Astrocyte of the hippocampus (primary cell): ENCODE data around the gene AMPD3.
"Not testable (repeated sequence)": the region's sequence is repeated elsewhere in the genome, so short reads cannot be mapped to it uniquely, and the experiment has no call there.

Experiments
- DNase-seq: peaks from one replicate; pipeline ENCODE4 v3.0.0; 2011; ENCODE audit warnings: low read depth, low spot score

AMPD3 gene

GRCh38 chr11:10436683-10437082 lies 18.4 kb upstream of the AMPD3 start:
- DNase-seq = not testable (repeated sequence)

GRCh38 chr11:10438458-10438857 lies 16.6 kb upstream of the AMPD3 start:
- DNase-seq = peak; percentile 13

GRCh38 chr11:10439351-10439750 lies 15.7 kb upstream of the AMPD3 start:
- DNase-seq = no peak

- DNase-seq = no peak
Observed at GRCh38 chr11:10439924-10440323, 15.1 kb upstream of the AMPD3 start.

GRCh38 chr11:10440401-10440800 lies 14.7 kb upstream of the AMPD3 start:
- DNase-seq = no peak

GRCh38 chr11:10441091-10441490 lies 14.0 kb upstream of the AMPD3 start:
- DNase-seq = no peak

GRCh38 chr11:10441652-10442503 lies 13.2 kb upstream of the AMPD3 start:
- DNase-seq = peak; percentile 48

- DNase-seq = no peak
Observed at GRCh38 chr11:10443152-10443551, 11.9 kb upstream of the AMPD3 start.

GRCh38 chr11:10443721-10444235 lies 11.3 kb upstream of the AMPD3 start:
- no peak for DNase-seq

- DNase-seq = no peak
Observed at GRCh38 chr11:10444725-10445315, 10.2 kb upstream of the AMPD3 start.

- no peak for DNase-seq
Observed at GRCh38 chr11:10447445-10447844, 7.6 kb upstream of the AMPD3 start.

- DNase-seq = peak; percentile 64
Observed at GRCh38 chr11:10450462-10451425, 4.3 kb upstream of the AMPD3 start.

- no peak for DNase-seq
Observed at GRCh38 chr11:10451426-10452116, 3.5 kb upstream of the AMPD3 start.

GRCh38 chr11:10452211-10452767 lies 2.8 kb upstream of the AMPD3 start:
- DNase-seq = no peak

- DNase-seq = no peak
Observed at GRCh38 chr11:10453261-10453660, 1.8 kb upstream of the AMPD3 start.

GRCh38 chr11:10455637-10456487 lies 798 bp downstream of the AMPD3 start:
- peak; percentile 74 for DNase-seq

- DNase-seq = no peak
Observed at GRCh38 chr11:10456519-10456918, 1.5 kb downstream of the AMPD3 start.

GRCh38 chr11:10457901-10458300 lies 2.8 kb downstream of the AMPD3 start:
- DNase-seq = no peak

GRCh38 chr11:10459029-10459970 lies 4.2 kb downstream of the AMPD3 start:
- DNase-seq = no peak
